HepG2 (cell line): ENCODE results near the gene CTPS2.

Source experiments
- ZBTB38 ChIP-seq: sonication (generic); formaldehyde crosslinking; IDR thresholded peaks from 2 replicates; pipeline ENCODE4 v1.5.1; 2020; ENCODE audit warnings: mild to moderate bottlenecking, missing genetic modification reagents
- ZNF160 ChIP-seq: sonication (generic); formaldehyde crosslinking; IDR thresholded peaks from 2 replicates; pipeline ENCODE4 v1.8.0; 2022; ENCODE audit warnings: mild to moderate bottlenecking, inconsistent platforms, missing genetic modification reagents
- TF ChIP-seq, protein P1 (sequence below): sonication (generic); formaldehyde crosslinking; IDR thresholded peaks from 2 replicates; pipeline ENCODE4 v1.5.0; 2020; ENCODE audit warnings: mild to moderate bottlenecking, missing genetic modification reagents, moderate library complexity

DNA sequence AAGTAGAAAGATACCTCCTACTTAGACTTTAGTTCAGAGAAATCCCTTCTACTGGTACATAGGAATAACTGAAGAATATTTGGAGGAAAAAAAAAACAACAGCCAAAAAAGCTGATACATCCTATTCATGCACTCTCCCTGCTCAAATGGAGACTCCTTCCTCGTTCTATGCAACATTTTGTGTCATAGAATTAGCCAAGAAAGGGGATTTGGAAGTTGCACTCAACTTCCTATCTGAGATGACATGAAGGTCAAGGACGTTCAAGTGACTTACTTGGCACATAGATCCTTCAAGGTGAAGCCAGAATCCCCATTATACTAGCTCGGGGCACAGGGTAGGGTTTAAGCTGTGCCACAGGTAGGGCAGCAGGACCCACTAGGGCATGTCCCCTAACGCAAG is 118.7 kb downstream of the CTPS2 start:
- TF ChIP-seq ZBTB38 (no peak), ZNF160 (CRISPR knock-in tag) (no peak)
- TF ChIP-seq, protein P1, sequence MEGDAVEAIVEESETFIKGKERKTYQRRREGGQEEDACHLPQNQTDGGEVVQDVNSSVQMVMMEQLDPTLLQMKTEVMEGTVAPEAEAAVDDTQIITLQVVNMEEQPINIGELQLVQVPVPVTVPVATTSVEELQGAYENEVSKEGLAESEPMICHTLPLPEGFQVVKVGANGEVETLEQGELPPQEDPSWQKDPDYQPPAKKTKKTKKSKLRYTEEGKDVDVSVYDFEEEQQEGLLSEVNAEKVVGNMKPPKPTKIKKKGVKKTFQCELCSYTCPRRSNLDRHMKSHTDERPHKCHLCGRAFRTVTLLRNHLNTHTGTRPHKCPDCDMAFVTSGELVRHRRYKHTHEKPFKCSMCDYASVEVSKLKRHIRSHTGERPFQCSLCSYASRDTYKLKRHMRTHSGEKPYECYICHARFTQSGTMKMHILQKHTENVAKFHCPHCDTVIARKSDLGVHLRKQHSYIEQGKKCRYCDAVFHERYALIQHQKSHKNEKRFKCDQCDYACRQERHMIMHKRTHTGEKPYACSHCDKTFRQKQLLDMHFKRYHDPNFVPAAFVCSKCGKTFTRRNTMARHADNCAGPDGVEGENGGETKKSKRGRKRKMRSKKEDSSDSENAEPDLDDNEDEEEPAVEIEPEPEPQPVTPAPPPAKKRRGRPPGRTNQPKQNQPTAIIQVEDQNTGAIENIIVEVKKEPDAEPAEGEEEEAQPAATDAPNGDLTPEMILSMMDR = no peak
